GM19395 (cell line): ENCODE measurements around the gene VMA21.

Experiments used
- ATAC-seq: cut with Tn5 transposase; IDR thresholded peaks from one replicate; pipeline ENCODE4 v1.9.1; 2021; ENCODE audit warnings: mild to moderate bottlenecking, moderate library complexity; ENCODE audit not compliant: unreplicated experiment

The VMA21 gene

DNA sequence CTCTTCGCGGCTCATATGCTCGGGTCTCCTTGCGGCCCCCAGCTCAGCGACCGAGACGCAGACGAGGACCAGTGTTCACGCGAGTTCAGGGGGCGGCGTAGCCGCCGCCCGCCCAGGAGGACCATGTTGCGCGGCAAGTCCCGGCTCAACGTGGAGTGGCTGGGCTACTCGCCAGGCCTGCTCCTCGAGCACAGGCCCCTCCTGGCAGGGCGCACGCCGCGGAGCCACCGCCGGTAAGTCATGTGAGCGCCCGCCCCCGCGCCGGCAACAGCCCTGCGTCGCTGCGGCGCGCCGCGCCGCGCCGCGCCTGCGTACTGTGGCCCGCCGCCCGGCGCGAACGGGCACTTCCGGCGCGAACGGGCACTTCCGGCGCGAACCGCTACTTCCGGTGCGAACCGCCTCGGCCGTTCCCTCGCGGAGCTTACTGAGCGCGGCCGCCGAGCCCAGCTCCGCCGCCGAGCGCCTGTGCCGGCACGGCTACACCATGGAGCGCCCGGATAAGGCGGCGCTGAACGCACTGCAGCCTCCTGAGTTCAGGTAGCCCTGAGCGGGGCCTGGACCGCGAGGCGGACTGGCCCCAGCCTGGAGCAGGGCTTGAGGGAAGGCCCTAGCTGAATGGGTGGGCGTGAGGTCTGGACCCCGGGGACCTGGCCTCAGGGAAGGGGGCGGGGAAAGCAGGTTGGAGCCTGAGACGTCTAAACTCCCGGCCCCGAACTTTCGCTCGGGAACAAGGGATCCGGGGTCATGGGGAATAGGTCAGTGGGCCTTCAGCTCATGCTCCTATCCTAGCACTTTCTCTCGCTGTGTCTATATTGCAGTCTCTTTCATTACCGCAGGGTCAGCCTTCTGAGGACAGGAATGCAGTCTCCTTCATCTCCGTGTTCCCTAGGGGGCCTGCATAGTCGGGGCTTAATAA is at the start of gene VMA21:
TSS of gene VMA21 (plus strand) at position 382 of the 916 bp plus-strand sequence. CDS start at position 485, 103 bp downstream.
- ATAC-seq: peak; percentile 79

DNA sequence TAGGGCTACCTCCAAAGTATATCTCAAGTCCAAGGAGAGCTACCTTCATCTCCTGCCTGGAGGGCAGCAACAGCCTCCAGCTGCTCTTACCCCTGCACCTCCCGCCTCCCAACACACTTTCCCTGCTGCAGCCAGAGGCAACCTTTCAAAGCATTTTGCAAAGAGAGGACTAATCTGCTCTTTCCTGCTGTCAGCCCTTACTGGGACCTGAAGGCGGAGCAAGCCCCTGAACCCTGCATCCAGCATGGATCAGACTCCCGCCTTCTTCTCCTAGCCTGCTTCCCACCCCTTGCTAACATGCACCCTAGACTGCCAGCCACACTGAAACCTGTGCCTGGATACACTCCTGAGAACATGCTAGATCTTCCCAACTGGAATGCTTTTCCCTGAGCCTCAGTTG is 37.7 kb upstream of the VMA21 start:
- ATAC-seq: no peak

GRCh38 chrX:151359931-151360871 is 36.8 kb upstream of the VMA21 start:
- ATAC-seq: peak; percentile 82

GRCh38 chrX:151363316-151363715 is 33.7 kb upstream of the VMA21 start:
- no peak for ATAC-seq

DNA sequence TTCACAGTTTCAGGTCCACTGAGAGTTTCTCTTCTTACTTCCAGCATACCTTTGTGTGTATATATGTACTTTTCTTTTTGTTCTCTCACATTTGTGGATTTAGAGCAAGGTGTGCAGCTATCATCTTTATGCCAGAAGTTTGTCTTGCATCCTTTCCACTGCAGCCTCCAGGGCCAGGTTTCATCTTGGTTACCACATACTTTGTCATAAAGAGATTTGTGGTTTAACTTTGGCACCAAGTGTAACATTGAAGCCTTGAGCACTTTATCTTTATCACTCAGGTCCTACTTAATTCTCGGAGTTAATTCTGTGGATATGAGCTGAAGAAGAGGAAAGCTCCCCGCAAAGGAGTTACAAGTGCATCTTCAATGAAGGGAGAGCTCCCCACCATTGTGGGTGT is 31.4 kb upstream of the VMA21 start:
- ATAC-seq: no peak

DNA sequence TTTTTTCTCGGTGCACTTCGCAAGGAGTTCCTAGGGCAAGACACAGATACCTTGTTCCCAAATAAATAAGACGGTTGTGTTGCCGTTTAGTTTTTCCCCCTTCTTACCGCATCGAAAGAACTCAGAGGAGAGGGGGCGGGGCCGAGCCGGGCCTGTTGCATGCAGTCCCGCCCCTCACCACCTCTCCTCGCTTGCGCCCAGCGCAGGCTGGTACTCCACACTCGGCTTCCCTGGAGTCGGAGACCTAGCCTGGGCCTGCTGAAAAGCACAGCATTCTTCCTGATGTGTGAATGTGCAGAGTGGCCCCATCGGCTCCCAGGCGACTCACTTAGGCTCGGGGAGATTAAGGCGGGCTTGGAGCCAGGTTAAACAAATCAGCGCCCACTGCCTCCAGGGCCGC is 26.1 kb upstream of the VMA21 start:
- no peak for ATAC-seq

DNA sequence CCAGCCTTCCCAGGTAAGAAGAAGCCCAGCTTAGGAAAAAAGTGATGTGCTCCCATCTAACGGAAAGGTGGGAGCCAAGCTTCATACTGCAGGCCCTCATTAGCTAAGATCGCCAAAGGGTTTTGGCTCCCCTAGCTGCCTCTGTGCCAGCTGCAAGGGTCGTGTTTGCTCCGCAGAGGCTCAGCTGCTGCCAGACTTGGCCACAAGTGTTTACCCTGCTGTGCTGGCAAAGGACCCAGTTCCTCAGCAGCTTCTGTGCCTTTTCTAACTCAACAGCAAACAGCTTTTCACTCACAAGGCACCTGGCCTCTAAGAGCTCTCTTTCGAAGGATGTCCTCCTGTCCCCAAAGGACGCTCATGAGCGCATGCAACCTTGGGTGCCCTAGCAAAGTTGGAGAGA is 12.2 kb upstream of the VMA21 start:
- no peak for ATAC-seq

DNA sequence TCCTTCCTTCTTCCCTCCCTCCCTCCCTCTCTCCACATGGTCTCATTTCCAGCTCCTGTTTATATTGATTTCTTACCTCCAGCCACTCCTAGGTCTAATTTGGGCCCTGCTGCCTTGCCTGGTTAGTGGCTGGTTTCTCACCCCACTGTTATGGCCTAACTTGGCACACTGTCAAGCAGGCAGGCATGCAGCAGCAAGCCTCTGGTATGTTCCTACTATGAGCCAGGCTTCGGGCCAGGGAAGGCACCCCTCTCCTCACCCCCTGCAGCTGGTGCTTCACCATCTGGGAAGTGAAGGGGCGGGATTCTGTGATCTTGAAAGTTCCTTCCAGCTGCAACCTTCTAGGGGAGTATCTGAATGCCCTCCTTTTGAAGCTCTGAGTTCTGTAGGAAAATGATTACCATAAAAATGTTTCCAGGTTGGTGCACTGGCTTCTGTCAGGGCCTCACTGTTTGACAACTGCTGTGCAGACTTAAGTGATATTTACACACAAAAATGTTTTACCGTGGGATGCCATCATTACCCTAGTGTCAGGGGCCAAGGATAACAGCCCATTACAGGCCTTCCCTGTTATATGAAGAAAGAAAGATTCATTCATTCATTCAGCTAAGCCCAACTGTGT is 10.1 kb upstream of the VMA21 start:
- ATAC-seq: no peak

- no peak for ATAC-seq
Observed at GRCh38 chrX:151391722-151392121, 5.3 kb upstream of the VMA21 start.

GRCh38 chrX:151393514-151393913 is 3.5 kb upstream of the VMA21 start:
- ATAC-seq: peak; percentile 38

- ATAC-seq: peak; percentile 41
Observed at GRCh38 chrX:151396042-151396824, 773 bp upstream of the VMA21 start.

DNA sequence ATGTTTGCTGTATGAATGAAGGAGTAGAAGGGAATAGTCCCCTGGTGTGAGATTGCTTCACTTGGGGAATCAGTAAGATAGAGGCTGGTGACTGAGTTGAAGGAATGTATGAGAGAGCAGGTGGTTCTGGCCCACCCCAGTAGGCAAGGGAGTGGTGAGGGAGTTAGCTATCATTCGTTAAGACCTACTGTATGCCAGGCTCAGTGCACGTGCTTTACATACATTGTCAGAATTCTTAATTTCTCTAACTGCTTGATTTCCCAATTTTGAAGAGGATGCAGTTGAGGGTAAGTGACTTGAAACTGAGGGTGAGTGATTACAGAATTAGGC is 700 bp downstream of the VMA21 start:
- peak; percentile 5 for ATAC-seq

- no peak for ATAC-seq
Observed at GRCh38 chrX:151398346-151398745, 1.3 kb downstream of the VMA21 start.

GRCh38 chrX:151402719-151403390 is 5.8 kb downstream of the VMA21 start:
- no peak for ATAC-seq

DNA sequence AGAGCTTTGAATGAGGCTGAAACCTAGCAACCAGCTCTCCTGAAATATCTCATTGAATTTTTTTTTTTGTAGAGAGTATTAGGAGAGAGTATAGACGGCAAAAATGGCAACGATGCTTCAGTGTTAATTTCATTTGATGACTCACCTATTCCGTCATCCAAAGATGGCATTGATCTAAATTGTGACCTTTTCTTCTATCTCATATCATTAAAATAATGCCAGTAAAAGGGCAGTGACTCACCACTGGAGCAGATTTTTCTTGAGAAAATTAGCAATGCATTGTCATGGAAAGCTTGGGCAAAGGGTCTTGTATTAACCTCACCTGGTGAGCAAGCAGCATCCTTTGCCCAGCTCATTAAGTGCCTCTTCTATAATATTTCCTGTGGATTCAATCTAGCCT is 19.6 kb downstream of the VMA21 start:
- ATAC-seq: no peak

DNA sequence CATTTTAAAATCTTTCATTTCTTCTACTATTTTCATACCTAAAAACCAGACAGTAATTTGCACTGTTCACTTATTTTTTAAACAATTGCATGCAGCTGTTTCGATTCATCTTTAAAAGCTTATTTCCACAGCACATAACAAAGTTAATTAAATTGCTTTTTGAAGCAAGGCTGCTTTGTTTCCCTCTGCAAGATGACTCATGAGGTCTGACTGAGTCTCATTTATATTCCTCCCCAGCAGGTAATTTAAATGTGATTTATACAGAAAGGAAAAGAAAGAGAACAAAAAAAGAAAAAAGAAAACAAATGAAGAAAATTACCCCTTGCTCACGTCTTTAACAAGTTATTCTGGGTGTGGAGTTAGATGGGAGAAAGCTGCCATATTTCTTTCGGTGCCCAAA is 22.8 kb downstream of the VMA21 start:
- ATAC-seq: no peak

GRCh38 chrX:151424505-151424904 is 27.5 kb downstream of the VMA21 start:
- no peak for ATAC-seq

DNA sequence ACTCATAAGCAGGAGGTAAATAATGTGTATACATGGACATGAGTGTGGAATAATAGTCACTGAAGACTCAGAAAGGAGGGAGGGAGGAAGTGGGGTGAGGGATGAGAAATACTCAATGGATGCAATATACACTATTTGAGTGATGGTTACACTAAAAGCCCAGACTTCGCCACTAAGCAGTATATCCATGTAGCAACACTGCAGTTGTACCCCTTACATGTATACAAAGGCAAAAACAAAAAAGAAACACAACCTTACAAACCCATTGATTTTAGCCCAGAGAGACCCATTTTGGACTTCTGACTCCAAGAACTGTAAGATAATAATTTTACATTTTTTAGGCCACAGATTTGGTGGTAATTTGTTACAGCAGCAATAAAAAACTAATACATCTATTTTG is 51.5 kb downstream of the VMA21 start:
- no peak for ATAC-seq

DNA sequence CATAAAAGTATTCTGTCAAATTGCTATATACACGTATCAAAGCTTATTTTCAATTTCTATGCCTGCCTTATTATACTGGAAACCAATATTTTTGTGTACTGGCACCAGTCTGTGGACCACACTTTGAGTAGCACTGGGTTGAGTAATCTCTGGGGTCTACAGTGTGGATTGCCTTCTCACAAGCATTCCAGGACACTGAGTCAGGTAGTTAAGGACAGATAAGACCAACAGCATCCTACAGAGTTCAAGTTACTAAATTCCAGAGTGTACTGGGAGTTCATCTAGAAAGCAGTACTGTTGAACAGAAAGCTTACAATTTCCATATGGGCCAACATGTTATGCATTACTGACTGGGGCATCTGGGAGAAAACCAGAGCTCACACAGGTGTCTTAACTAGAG is 61.8 kb downstream of the VMA21 start:
- ATAC-seq: no peak
